GM19025 (cell line): ENCODE data around the gene MAP3K7CL.
A peak's percentile ranks its signal among the peaks of the same experiment; 100 is the strongest.
"Not testable (repeated sequence)": the region's sequence is repeated elsewhere in the genome, so short reads cannot be mapped to it uniquely, and the experiment has no call there.

Experiments used
- ATAC-seq: cut with Tn5 transposase; IDR thresholded peaks from one replicate; pipeline ENCODE4 v1.9.1; 2021; ENCODE audit warnings: mild to moderate bottlenecking, low read depth, moderate library complexity; ENCODE audit not compliant: unreplicated experiment

Gene MAP3K7CL

DNA sequence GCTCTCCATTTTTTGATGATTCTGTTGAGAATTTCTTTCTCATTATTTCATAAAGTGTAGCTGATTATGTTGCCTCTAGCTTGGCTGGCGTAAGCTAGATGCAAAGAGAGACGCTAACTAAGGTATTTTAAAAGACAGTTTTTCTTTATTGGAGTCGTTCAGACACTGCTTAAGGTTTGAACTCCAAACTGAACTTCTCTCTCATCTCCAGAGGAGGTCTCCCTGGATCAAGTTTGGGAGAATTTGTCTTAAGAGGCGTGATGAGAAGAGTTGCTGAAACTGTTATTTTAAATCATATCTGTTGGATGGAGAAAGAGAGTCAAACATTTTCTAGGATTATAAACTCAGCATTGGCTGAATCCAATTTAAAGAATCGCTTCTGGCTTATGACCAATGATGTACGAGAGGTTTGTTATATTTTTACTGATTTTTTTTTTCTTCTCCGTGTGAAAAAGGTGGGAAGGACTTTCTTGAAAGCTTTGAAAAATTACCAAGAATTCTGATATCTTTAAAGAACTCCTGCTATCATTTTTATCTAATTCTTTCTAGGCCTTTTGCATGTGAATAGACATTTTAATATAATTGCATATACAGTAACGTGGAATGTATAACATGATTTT lies 34.0 kb downstream of the MAP3K7CL start:
- ATAC-seq, result no peak

DNA sequence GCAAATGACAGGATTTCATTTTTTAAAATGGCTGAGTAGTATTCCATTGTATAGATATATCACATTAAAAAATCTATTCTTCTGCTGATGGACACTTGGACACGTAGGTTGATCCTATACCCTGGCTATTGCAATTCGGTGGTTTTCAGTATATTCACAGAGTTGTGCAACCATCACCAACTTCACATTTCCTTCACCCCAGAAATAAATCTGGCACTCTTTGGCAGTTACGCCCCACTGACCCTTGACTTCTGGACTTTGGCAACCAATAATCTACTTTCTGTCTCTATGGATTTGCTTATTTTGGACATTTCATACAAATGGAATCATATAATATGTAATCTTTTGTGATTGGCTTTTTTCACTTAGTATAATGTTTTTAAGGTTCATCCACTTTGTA lies 35.9 kb downstream of the MAP3K7CL start:
- no peak for ATAC-seq

DNA sequence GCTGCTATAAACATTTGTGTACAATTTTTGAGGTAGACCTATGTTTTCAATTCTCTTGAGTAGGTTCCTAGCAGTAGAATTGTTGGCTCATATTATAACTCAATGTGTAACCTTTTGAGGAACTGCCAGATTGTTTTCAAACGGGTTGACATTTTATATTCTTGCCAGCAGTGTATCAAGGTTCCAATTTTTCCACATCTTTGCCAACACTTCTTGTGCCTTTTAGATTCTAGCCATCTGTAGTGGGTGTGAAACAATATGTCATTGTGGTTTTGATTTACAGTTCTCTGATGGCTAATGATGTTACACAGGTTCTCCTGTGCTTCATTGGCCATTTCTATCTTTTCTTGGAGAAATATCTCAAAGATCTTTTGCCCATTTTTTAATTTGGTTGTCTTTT lies 36.4 kb downstream of the MAP3K7CL start:
- ATAC-seq, result no peak

DNA sequence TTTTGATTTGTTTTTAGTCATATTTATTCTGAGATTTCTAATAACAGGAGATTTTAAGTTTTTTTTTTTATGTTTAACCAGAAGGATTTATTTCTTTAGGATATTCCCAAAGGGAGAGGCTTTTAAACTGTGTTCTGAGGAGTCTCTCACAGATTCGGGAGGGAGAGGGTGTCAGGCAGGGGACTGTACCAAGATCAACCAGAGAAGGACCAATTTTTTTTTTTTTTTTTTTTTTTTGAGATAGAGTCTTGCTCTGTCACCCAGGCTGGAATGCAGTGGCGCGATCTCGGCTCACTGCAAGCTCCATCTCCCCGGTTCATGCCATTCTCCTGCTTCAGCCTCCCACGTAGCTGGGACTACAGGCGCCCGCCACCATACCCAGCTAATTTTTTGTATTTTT lies 37.0 kb downstream of the MAP3K7CL start:
- not testable (repeated sequence) for ATAC-seq

DNA sequence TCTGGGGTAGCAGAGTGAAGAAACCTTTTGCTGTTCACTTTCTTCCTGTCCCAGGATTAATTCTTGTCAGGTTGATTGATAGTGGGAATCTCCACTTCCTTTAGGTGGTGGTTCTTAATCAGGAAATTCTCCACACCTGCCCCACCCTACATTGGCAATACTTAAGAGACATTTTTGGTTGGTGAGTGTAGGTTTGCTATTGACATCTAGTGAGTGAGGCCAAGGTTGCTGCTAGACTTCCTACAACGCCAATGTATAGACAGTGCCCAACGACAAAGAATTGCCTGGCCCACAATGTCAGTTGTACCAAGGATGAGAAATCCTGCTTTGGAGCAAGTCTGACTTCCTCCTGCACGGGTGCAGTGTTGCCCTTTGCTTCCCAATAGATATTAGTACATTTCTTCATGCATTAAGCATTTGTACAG lies 38.5 kb downstream of the MAP3K7CL start:
- ATAC-seq, result no peak

DNA sequence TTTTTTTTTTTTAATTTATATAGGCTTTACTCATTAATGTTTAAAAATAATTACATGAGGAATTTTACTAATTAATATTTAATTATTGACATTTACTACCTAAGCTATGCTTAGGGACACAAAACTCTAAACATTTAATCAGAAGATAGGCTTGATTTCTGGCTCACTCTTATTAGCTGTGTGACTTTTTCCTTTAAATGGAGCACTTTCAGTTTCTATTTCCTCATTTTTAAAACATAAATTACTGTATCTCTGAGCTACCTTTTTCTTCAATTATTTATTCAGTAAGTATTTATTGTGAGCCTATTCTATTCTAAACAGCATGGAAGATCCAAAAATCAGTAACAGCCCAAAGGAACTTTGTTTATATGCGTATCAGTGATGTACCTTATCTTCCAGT lies 40.5 kb downstream of the MAP3K7CL start:
- ATAC-seq, result no peak

DNA sequence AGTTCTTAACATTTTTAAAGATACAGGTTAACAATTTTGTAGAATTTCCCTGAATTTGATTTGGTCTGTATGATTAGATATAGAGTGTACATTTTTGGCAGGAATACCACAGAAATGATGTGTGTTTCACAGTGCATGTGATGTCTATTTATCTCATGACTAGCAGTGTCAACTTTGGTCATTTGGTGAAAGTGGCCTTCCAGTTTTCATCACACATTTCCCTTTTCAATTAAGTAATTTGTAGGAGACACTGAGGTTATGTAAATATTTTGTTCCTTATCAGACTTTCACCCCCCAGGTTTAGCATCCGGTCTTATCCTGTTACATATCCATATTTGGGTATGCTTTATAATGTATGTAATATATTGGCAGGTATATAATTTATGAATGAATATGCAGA lies 41.8 kb downstream of the MAP3K7CL start:
- no peak for ATAC-seq

DNA sequence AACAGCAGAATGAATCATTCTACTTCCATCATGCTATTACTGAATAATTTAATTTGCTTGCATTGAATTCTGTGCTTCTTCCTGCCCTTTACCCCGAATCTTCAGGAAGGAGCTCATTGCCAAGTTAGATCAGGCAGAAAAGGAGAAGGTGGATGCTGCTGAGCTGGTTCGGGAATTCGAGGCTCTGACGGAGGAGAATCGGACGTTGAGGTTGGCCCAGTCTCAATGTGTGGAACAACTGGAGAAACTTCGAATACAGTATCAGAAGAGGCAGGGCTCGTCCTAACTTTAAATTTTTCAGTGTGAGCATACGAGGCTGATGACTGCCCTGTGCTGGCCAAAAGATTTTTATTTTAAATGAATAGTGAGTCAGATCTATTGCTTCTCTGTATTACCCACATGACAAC lies 44.2 kb downstream of the MAP3K7CL start:
- no peak for ATAC-seq

DNA sequence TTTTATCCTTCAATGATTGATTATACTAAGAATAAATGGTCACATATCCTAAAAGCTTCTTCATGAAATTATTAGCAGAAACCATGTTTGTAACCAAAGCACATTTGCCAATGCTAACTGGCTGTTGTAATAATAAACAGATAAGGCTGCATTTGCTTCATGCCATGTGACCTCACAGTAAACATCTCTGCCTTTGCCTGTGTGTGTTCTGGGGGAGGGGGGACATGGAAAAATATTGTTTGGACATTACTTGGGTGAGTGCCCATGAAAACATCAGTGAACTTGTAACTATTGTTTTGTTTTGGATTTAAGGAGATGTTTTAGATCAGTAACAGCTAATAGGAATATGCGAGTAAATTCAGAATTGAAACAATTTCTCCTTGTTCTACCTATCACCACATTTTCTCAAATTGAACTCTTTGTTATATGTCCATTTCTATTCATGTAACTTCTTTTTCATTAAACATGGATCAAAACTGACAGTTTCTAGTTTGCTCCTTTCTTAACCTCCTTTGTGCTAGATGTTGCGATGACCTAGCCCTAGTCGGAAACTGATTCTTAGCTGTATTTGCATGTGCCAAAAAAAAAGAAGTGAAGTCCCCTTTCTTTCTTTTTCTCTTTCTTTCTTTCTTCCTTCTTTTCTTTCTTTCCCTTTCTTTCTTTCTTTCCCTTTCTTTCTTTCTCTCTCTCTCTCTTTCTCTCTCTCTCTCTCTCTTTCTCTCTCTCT lies 45.1 kb downstream of the MAP3K7CL start:
- no peak for ATAC-seq

DNA sequence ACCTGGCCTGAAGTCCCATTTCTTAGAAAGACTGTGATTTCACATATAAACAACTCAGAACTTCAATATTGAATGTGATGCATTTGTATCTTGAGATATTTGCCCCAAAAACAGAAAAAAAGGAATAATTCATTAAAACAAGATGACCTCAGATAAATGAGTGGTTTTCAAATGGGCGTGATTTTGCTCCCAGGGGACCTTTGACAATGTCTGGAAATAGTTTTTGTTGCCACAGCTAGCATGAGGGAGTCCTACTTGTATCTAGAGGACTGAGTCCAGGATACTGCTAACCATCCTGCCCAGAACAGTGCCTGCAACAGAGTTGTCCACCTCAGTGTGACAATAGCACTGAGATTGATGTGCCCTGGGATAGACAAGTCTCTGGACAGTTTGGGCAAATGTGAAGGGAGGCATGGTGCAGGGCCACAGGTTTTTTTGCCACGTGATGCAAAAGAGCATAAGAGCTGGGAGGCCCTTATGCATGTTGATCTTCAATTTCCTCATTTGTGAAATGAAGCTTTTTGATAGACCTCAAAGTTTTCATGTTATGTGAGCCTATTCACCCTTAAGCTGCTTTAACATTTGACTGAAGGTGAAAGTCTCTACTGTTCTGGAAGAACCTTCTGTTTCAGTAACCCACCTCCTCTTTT lies 46.2 kb downstream of the MAP3K7CL start:
- ATAC-seq, result no peak

DNA sequence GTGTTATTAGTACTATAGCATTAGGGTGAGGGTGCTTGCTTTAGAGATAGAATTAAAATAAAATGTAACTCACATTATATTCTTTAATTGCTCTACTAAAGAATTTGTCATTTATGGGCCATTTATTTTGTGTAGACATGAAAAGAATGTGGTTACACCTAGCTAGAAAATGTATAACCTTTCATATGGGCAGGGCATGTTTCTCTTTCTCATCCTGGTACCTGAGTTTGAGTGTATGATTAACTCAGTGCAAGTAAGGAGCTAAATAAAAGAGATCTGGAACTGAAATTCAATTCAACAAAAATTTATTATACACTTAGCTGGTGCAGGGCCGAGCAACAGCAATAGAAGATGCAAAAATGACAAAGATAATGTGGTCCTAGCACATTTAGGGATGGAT lies 47.4 kb downstream of the MAP3K7CL start:
- ATAC-seq, result no peak

DNA sequence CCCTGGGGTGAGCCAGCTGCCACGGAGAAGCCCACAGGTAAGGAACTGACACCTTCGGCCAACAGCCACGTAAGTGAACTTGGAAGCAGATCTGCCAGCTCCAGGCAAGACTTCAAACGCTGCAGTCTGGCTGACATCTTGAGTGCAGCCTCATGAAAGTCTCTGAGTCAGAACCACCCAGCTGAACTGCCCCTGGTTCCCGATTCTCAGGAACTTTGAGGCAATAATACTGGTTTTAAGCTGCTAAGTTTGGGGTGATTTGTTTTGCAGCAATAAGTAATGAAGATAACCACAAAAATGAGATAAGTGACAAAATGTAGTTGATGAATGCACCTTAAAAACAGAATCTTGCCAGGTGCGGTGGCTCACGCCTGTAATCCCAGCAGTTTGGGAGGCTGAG lies 48.5 kb downstream of the MAP3K7CL start:
- no peak for ATAC-seq

DNA sequence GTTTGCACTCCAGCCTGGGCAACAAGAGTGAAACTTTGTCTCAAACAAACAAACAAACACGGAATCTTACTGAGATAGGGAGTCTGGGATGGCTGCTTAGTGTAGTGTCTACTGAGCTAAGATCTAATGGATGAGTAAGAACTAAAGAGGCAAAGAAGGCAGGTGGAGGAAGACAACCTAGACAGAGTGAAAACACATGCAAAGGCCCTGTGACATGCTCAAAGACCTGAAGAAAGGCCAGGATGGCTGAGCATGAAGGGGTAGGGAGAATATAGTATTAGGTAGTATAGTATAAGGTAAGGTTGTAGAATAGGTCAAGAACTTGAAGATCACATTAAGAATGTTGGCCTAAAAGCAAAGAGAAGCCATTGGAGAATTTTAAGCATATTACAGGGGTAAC lies 49.1 kb downstream of the MAP3K7CL start:
- no peak for ATAC-seq

DNA sequence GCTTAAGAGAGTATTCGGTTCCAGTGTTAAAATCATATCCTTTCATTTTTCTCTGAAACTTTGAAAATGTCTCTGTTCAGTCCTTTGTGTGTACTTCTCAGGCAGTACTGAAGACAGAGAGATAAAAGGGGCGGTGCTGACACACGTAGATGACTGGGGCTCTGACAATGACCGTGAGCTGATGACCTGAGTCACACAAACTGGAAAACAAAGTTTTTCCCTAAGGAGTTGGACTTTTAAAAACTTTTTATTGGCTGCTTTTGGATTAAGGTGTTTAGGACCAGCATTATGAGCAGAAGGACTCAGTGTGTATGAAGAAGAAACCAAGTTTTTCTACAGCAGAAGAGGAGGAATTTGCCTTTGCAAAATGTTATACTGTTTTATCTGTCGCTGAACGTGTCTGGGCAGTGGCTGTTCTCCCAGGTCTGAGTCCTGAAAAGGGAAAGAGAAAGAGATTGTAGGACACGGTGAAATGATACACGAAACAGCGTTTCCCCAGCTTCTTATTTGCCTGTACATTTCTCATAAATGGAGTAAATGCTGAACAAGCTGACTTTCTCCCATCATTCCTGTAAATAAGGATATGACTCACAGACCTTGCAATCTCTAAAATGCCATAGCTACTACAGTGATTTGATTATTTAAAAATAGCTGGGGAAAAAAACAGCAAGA lies 51.5 kb downstream of the MAP3K7CL start:
- ATAC-seq, result peak; percentile 56

DNA sequence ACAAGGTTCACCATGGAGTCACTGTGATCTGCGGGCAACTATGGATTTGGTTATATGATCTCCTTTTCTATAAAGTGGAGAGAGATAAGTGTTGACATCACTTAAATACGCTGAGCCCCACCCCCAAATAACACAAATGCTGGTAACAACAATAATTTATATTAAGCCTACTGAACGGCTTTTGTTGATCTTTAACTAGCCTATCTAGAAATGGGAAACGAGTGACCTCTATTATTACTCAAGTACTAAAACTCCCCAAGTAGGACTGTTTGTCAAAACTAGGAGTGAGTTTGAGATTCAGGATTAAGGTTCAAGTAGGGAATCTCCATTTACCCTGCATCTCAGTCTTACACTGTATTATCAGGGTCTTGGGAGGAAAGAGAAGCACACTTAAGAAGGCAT lies 52.2 kb downstream of the MAP3K7CL start:
- ATAC-seq, result no peak

DNA sequence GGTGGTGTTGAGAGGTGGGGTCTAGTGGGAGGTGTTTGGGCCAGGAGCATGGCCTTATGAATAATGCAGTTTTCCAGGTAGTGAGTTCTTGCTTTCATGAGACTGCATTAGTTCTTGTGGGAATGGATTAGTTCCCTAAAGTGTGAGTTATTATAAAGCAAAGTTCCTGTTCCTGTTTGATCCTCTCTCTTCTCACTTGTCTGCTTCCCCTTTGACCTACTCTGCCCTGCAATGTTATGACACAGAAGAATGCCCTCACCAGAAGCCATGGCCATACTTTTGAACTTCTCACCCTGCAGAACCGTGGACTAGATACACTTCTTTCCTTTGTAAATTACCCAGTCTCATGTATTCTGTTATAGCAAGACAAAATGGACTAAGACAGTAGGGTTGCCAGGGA lies 53.6 kb downstream of the MAP3K7CL start:
- no peak for ATAC-seq

DNA sequence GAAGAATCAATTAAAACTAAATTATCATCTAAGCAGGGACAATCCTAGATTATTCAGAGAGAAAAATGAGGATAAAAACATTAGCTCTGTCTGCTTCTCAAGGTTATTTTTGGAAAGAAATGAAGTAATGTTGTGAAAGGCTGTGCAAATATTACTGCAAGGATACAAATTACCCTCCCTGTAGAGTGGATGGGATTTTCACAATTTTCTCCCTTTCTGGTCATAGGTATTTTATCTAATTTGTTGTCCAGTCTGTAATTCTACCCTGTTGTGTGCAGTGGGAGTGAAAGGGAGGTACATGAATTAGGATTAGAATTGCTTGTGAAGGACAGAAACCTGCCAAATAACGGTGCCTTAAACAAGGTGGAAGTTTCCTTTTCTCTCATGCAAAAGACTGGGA lies 54.7 kb downstream of the MAP3K7CL start:
- ATAC-seq, result no peak

DNA sequence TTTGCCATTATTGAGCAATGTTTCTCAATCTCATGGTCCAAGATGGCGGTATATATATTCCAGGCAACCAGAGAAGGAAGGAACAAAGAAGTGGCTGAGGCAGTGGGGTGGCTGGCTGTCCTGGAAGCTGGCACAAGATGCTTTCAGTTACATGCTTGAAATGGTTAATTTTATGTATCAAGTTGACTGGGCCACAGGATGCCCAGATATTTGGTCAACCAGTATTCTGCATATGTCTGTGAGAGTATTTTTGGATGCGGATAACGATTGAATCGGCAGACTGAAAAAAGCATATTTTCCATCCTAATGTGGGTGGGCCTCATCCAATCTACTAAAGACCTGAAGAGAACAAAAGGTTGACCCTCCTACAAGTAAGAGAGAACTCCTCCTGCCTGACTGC lies 55.2 kb downstream of the MAP3K7CL start:
- ATAC-seq, result no peak

DNA sequence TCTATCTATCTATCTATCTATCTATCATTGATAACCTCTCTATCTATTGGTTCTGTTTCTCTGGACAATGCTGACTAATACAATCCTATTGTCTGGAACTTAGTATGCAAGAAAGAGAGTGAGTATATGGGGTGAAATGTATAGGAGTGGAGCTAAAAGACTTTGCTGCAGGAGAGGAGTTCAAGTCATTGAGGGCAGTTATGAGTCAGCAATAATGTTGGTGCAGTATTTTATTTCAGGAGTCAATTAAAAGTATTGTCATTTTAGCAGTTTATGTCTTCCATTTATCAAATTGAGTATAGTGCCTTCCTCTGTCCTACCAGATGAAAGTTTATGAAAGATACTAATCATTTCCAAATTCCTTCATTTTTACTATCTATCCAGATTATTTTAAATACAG lies 55.8 kb downstream of the MAP3K7CL start:
- ATAC-seq, result no peak

DNA sequence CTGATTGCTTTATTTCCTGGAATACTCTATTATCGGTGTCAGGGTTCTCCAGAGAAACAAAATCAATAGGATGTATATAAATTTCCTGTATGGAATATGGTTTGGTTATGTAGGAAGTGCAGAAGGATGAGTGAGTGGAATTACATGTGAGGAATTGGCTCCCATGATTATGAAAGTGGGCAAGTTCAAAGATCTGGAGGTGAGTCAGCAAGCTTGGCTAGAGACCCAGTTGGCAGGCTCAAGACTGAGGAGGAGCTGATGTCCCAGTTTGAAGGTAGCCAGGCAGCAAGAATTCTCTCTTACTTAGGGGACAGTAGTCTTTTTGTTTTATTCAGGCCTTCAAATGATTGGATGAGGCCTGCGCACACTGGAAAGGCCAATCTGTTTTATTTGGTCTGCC lies 57.5 kb downstream of the MAP3K7CL start:
- ATAC-seq, result no peak

DNA sequence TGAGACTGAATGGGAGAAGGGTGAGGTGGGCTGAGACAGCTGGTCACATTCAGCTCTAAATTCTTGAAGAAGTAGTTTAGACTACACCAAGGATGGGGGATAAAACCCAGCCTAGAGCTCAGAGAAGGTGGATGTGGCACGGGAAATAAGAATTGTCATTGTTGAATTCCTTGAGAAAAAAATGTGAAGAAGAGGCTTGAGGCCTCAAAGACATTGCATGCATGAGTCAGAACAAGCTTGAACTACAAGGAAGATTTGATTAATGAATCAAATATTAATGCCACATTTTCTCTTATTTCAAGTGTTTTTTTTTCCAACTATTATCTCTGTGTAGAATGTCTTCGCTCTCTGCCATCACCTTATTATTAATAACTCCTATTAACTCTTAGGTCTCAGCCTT lies 58.9 kb downstream of the MAP3K7CL start:
- ATAC-seq, result no peak
